Lower lobe of right lung (tissue), 2 donors: ENCODE results near the gene TAS2R60. TPM values are rescaled to one million over a fixed set of nuclear protein-coding genes. Genes with fewer than 3 reads are reported as not detected.

Experiments
- ATAC-seq, 2 donors: fragments of 200-7000 bp; cut with Tn5 transposase; one replicate each; pipeline ENCODE4 v1.9.1; 2020 to 2022; ENCODE audit warnings: mild to moderate bottlenecking in 2 of 2, moderate library complexity in 2 of 2
- DNase-seq: peaks from one replicate; pipeline ENCODE4 v3.0.0-alpha.2; 2020
- H3K27ac ChIP-seq: fragments of 200-600 bp; one replicate; pipeline ENCODE4 v1.8.0; 2022
- H3K27me3 ChIP-seq: fragments of 200-600 bp; one replicate; pipeline ENCODE4 v1.8.0; 2022; ENCODE audit warnings: low read depth
- H3K36me3 ChIP-seq: fragments of 200-600 bp; one replicate; pipeline ENCODE4 v1.8.0; 2022; ENCODE audit warnings: mild to moderate bottlenecking
- H3K4me1 ChIP-seq: fragments of 200-600 bp; one replicate; pipeline ENCODE4 v1.8.0; 2022
- H3K4me3 ChIP-seq: fragments of 200-600 bp; one replicate; pipeline ENCODE4 v1.8.0; 2022; ENCODE audit warnings: mild to moderate bottlenecking
- H3K9me3 ChIP-seq: fragments of 200-600 bp; one replicate; pipeline ENCODE4 v1.8.0; 2022
- CTCF ChIP-seq: fragments of 200-600 bp; IDR thresholded peaks from one replicate; pipeline ENCODE4 v1.8.0; 2022; ENCODE audit warnings: antibody characterized with exemption, mild to moderate bottlenecking
- intact Hi-C: fragments of 100-400 bp; cut with DNase I; formaldehyde crosslinking; loops from one replicate; pipeline ENCODE4 v1.11.0; 2022
- total RNA-seq: library from RNA; stranded (reverse); fragmentation: NEBNext Ultra II Directional; extraction: Animal tissue kit (Norgen Biotek cat#: 25700); gene quantifications from one replicate; pipeline ENCODE4 v1.2.1, GENCODE V29; 2021
- donor health status: DM: no; HTN: yes; CAD: no; lungs with severe emphysema.

Gene TAS2R60
- total RNA-seq, 1 donor from 2014 or later: not detected

GRCh38 chr7:143456992-143457793, 13.9 kb downstream of the TAS2R60 start:
- ATAC-seq: no peak
- DNase-seq: no peak
- TF ChIP-seq CTCF: no peak
- Histone ChIP-seq H3K4me3 (no peak overlapping the region), H3K27ac (no peak overlapping the region), H3K9me3 (no peaks in the 10 kb centered on the region), H3K36me3 (no peaks in the 10 kb centered on the region), H3K4me1 (no peaks in the 10 kb centered on the region), H3K27me3 (no peaks in the 10 kb centered on the region)
- intact Hi-C loops: no loop called here

DNA sequence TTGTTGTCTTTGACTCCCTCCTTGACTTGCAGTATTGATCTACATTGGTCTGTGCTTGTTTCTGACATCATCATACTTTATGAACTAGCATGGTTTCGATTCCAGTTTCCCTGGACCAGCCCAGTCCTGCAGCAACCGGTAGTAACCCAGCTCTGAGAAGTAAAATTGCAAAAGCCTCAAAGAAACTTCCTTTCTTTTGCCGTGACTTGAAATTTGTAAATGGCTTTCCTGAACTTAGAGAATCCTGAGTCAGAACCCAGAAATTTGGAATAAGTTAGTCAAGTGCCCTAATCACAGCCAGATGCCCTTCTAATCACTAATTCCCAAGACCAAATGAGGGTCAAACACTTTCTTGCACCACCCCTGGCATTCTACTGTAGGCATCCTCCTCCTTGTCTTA, 15.0 kb downstream of the TAS2R60 start:
- DNase-seq (no peak), ATAC-seq (peak; percentile 31 to 51)
- Histone ChIP-seq H3K9me3 (no peaks in the 10 kb centered on the region), H3K27ac (no peak overlapping the region), H3K4me1 (no peaks in the 10 kb centered on the region), H3K36me3 (no peaks in the 10 kb centered on the region), H3K4me3 (no peak overlapping the region), H3K27me3 (no peaks in the 10 kb centered on the region)
- no peak for TF ChIP-seq CTCF
- intact Hi-C loops: no loop called here

DNA sequence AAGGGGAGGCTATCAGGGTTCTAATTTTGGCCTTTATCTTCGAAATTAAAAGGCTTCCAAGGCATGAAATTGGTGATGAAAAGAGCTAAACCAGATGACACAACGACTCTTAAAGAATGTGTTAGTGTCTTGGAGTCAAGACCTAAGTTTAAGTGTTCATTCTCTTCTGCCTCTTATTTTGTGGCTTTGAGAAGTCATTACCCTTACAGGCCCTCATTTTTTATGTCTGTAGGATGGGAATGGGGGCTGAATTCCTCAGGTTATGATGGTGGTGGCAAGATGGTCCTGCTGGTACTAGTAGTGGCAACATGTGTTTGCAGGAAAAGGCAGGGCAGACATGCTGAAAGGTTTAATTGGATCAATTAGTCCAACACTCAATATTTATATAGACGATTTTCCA, 15.4 kb downstream of the TAS2R60 start:
- ATAC-seq: no peak

DNA sequence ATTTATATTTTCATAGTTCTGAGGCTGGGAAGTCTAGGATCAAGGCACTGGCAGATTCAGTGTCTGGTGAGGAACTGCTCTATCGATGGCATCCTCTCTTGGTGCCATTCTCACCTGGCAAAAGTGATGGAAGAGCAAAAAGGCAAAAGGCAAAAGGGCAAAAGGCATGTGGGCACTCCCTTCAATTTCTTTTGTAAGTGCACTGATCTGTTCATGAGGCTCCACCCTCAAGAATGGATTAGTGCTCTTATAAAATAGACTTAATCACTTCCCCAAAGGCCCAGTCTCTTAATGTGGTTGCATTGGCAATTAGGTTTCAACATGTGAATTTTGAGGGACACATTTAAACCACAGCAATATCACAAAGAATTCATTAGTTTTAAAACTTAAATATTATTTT, 16.1 kb downstream of the TAS2R60 start:
- Histone ChIP-seq H3K4me3 (no peak overlapping the region), H3K27ac (no peak overlapping the region), H3K4me1 (no peaks in the 10 kb centered on the region), H3K27me3 (no peaks in the 10 kb centered on the region), H3K36me3 (no peaks in the 10 kb centered on the region), H3K9me3 (no peaks in the 10 kb centered on the region)
- ATAC-seq (no peak), DNase-seq (no peak)
- no peak for TF ChIP-seq CTCF
- intact Hi-C loops: no loop called here

More for the DNA sequence above, 15.4 kb downstream of the TAS2R60 start:
- Histone ChIP-seq H3K27me3 (no peaks in the 10 kb centered on the region), H3K4me3 (no peak overlapping the region), H3K36me3 (no peaks in the 10 kb centered on the region), H3K9me3 (no peaks in the 10 kb centered on the region), H3K27ac (no peak overlapping the region), H3K4me1 (no peaks in the 10 kb centered on the region)
- no peak for TF ChIP-seq CTCF
- DNase-seq: no peak
- intact Hi-C loops: no loop called here

DNA sequence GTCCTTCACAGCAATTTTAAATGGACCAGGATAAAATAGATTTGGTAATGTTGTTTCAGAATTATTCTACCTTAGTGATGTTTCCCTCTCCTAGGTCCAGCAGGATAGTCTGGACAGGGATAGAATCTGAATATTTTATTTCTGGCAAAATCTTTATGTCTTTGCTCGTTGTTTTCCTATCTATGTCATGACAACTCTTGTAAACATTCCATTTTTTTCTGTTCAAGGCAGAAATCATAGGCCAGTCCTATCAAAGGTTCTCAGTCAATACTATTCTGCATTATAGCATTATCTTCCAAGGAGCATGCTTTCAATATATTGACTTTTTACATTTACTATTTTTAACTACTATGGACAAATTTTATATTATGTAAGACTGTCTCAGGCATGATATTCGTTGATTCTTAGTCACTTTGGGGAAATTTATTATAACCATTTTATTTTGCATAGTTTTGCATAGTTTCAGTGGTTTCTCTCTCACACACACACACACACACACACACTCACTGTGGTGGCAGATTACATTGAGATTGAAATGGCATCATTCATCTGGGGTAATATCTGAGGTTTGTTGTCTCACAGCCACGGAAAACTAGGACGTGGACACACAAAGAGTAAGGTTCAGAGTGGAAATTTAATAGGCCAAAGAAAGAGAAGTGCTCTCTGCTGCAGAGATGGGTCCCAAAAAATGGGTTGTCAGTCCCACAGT, 17.2 kb downstream of the TAS2R60 start:
- H3K36me3 ChIP-seq: no peaks in the 10 kb centered on the region
- H3K27ac ChIP-seq: no peak overlapping the region
- intact Hi-C loops: no loop called here
- H3K4me1 ChIP-seq: no peaks in the 10 kb centered on the region
- H3K9me3 ChIP-seq: no peaks in the 10 kb centered on the region
- TF ChIP-seq CTCF: no peak
- no peak for DNase-seq
- H3K27me3 ChIP-seq: no peaks in the 10 kb centered on the region
- H3K4me3 ChIP-seq: no peak overlapping the region
- ATAC-seq: no peak
